CD4-positive, alpha-beta T cell (primary cell): ENCODE results near the gene HS3ST3B1. TPM values are rescaled to one million over a fixed set of nuclear protein-coding genes. Genes with fewer than 3 reads are reported as not detected.
A peak's percentile ranks its signal among the peaks of the same experiment; 100 is the strongest.

ENCODE experiments used
- ATAC-seq: fragments of 200-7000 bp; cut with Tn5 transposase; one replicate; pipeline ENCODE4 v1.10.0; 2022; ENCODE audit warnings: mild to moderate bottlenecking; ENCODE audit not compliant: poor library complexity
- CTCF ChIA-PET: fragments of 350-600 bp; sonication (Branson Sonifier 250); formaldehyde crosslinking; loops from one replicate; lab custom pipeline; 2021; ENCODE audit warnings: antibody characterized with exemption, inconsistent platforms; lab: Charles Lee
- POLR2A ChIA-PET: fragments of 350-600 bp; sonication (Branson Sonifier 250); formaldehyde crosslinking; loops from one replicate; lab custom pipeline; 2021; ENCODE audit warnings: antibody characterized with exemption, inconsistent platforms; lab: Charles Lee
- DNase-seq, 14 experiments: peaks; one replicate each; pipeline ENCODE4 v3.0.0-alpha.2; 2013 to 2020; ENCODE audit warnings: mixed read lengths in 2 of 14
- H3K27ac ChIP-seq, 2 donors: one replicate each; pipeline versions ENCODE4 v1.5.1 to v1.7.0; 2013; ENCODE audit warnings: low read length in 2 of 2, low read depth in 1 of 2, mild to moderate bottlenecking in 1 of 2
- H3K27me3 ChIP-seq, 2 experiments: 1 replicate in 1 of 2; 2 replicates in 1 of 2; pipeline versions ENCODE4 v1.6.1 to v1.7.0; 2013; ENCODE audit warnings: low read length in 2 of 2, control low read depth in 1 of 2, mild to moderate bottlenecking in 1 of 2, moderate library complexity in 1 of 2; ENCODE audit not compliant: insufficient read depth in 2 of 2, control insufficient read depth in 1 of 2
- H3K36me3 ChIP-seq: one replicate; pipeline ENCODE4 v1.6.1; 2013; ENCODE audit warnings: low read length, control low read depth; ENCODE audit not compliant: insufficient read depth
- H3K4me1 ChIP-seq: one replicate; pipeline ENCODE4 v1.6.1; 2013; ENCODE audit warnings: low read length, control low read depth; ENCODE audit not compliant: insufficient read depth
- H3K4me3 ChIP-seq: one replicate; pipeline ENCODE4 v1.5.1; 2013; ENCODE audit warnings: mild to moderate bottlenecking, low read length, moderate library complexity
- H3K9me3 ChIP-seq, 2 experiments: 1 replicate in 1 of 2; 2 replicates in 1 of 2; pipeline versions ENCODE4 v1.6.1 to v1.7.0; 2013; ENCODE audit warnings: low read length in 2 of 2, mild to moderate bottlenecking in 2 of 2, control low read depth in 1 of 2, moderate library complexity in 1 of 2; ENCODE audit not compliant: control insufficient read depth in 1 of 2, insufficient read depth in 1 of 2
- H3K27ac Mint-ChIP-seq: one replicate; pipeline ENCODE4 v1.8.0; 2020; ENCODE audit warnings: mixed read lengths
- H3K27me3 Mint-ChIP-seq: one replicate; pipeline ENCODE4 v1.8.0; 2021; ENCODE audit warnings: mixed read lengths
- H3K36me3 Mint-ChIP-seq: one replicate; pipeline ENCODE4 v1.8.0; 2021; ENCODE audit warnings: low read depth, mixed read lengths
- H3K4me1 Mint-ChIP-seq: one replicate; pipeline ENCODE4 v1.8.0; 2021; ENCODE audit warnings: low read depth, mixed read lengths
- H3K4me3 Mint-ChIP-seq: one replicate; pipeline ENCODE4 v1.8.0; 2020; ENCODE audit warnings: mild to moderate bottlenecking, mixed read lengths
- H3K9me3 Mint-ChIP-seq: one replicate; pipeline ENCODE4 v1.8.0; 2020; ENCODE audit warnings: mixed read lengths
- intact Hi-C, 2 experiments: fragments of 100-400 bp; cut with DNase I in 1 of 2; cut with micrococcal nuclease in 1 of 2; formaldehyde crosslinking; loops; one replicate each; pipeline versions ENCODE4 v1.15.1 to v1.9.0; 2023 to 2025; cut with DNase I, micrococcal nuclease
- total RNA-seq, 174 experiments: library from RNA in 2 of 174; stranded (reverse) in 2 of 174; gene quantifications; one replicate each; pipeline ENCODE4 v1.2.3 and lab custom pipeline; 2021 to 2026
- TF ChIP-seq, protein P1 (sequence below): fragments of 200-600 bp; IDR thresholded peaks from one replicate; pipeline ENCODE4 v1.8.0; 2022; ENCODE audit warnings: antibody characterized with exemption, mild to moderate bottlenecking

The HS3ST3B1 gene
- total RNA-seq, 2 experiments from 2014 or later: 9.3 to 11.5 TPM

DNA sequence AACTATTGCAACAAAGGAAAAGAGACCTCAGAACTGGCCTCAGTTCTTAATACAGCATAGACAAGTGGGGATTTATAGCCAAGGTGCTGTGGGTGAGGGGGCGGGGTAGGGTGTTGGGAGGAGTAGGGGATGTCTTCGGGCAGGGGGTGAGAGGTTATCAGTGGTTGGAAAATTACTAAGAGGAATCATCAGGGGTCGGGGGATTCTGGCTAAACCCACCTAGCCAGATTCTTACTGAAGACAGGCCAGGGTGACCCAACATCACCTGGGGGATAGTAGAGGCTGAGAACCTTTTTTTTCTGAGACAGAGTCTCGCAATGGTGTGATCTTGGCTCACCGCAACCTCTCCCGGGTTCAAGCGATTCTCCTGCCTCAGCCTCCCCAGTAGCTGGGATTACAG is 32.6 kb downstream of the HS3ST3B1 start:
- Histone ChIP-seq H3K9me3 (peaks cover 0 to 3% of the 10 kb centered on the region in 2 experiments), H3K36me3 (no peaks in the 10 kb centered on the region), H3K27me3 (no peaks in the 10 kb centered on the region), H3K4me1 (peaks cover 69% of the 10 kb centered on the region), H3K27ac (no peak overlapping the region), H3K4me3 (no peak overlapping the region)
- TF ChIP-seq, protein P1, sequence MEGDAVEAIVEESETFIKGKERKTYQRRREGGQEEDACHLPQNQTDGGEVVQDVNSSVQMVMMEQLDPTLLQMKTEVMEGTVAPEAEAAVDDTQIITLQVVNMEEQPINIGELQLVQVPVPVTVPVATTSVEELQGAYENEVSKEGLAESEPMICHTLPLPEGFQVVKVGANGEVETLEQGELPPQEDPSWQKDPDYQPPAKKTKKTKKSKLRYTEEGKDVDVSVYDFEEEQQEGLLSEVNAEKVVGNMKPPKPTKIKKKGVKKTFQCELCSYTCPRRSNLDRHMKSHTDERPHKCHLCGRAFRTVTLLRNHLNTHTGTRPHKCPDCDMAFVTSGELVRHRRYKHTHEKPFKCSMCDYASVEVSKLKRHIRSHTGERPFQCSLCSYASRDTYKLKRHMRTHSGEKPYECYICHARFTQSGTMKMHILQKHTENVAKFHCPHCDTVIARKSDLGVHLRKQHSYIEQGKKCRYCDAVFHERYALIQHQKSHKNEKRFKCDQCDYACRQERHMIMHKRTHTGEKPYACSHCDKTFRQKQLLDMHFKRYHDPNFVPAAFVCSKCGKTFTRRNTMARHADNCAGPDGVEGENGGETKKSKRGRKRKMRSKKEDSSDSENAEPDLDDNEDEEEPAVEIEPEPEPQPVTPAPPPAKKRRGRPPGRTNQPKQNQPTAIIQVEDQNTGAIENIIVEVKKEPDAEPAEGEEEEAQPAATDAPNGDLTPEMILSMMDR: no peak
- DNase-seq (no peak), ATAC-seq (no peak)
- no peak overlapping the region for H3K4me3 Mint-ChIP-seq
- peaks cover 9% of the 10 kb centered on the region for H3K36me3 Mint-ChIP-seq
- no peaks in the 10 kb centered on the region for H3K27me3 Mint-ChIP-seq
- intact Hi-C loops: no loop called here
- H3K9me3 Mint-ChIP-seq: no peaks in the 10 kb centered on the region
- CTCF ChIA-PET: no interaction called here
- peak overlapping the region; percentile 78 for H3K27ac Mint-ChIP-seq
- POLR2A ChIA-PET: interaction anchor here (0.8 kb wide), 1 partner anchor 12 kb away, joined by 3 read pairs; no protein-coding TSS in a partner anchor
- H3K4me1 Mint-ChIP-seq: peaks cover 93% of the 10 kb centered on the region

DNA sequence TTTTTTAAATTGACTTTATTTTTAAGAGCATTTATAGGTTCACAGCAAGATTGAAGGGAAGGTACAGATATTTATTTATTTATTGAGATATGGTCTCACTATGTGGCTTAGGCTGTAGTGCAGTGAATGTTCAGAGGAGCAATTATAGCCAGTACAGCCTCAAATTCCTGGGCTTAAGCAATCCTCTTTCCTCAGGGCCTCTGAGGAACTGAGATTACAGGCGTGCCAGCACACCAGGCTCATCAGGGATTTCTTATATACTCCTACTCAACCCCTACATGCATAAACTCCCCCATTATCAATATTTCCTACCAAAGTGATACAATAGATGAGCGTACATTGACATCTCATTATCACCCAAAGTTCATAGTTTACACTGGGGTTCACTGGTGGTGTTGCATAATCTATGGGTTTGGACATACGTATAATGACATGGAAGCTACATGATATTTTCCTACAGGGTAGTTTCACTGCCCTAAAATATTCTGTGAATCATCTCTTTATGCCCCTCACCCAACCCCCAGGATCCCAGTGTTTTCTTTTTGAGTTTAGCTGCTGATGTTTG is 33.5 kb downstream of the HS3ST3B1 start:
- Mint-ChIP-seq H3K36me3 (peaks cover 17% of the 10 kb centered on the region), H3K4me3 (no peak overlapping the region), H3K27me3 (no peaks in the 10 kb centered on the region), H3K27ac (peak overlapping the region; percentile 78), H3K9me3 (no peaks in the 10 kb centered on the region), H3K4me1 (peaks cover 93% of the 10 kb centered on the region)
- peaks cover 73% of the 10 kb centered on the region for H3K4me1 ChIP-seq
- H3K4me3 ChIP-seq: no peak overlapping the region
- ChIA-PET POLR2A (interaction anchor here (0.6 kb wide), 1 partner anchor 16 kb away, joined by 4 read pairs; no protein-coding TSS in a partner anchor), CTCF (no interaction called here)
- ATAC-seq: no peak
- H3K9me3 ChIP-seq: peaks cover 0 to 3% of the 10 kb centered on the region in 2 experiments
- H3K36me3 ChIP-seq: no peaks in the 10 kb centered on the region
- intact Hi-C loops: no loop called here
- H3K27me3 ChIP-seq: no peaks in the 10 kb centered on the region
- no peak for DNase-seq
- TF ChIP-seq, protein P1: no peak
- H3K27ac ChIP-seq: no peak overlapping the region

DNA sequence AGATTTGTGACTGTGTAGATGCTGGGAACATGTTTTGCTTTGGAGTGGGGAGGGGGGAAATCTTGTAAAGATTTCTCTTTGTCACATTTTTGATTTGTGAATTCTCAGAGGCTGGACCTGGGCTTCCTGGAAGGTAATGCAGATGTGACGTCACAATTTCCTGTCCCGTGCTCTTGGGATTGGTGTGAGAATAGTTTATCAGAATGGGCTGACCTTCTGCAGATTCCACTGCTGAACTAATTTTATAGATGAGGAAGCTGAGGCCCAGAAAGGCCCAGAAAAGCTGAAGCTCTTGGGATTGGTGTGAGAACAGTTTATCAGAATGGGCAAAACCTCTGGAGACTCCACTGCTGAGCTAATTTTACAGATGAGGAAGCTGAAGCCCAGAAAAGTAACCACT is 34.0 kb downstream of the HS3ST3B1 start:
- H3K36me3 ChIP-seq: no peaks in the 10 kb centered on the region
- Mint-ChIP-seq H3K27me3 (no peaks in the 10 kb centered on the region), H3K4me3 (no peak overlapping the region), H3K36me3 (peaks cover 22% of the 10 kb centered on the region), H3K27ac (peak overlapping the region; percentile 78), H3K4me1 (peaks cover 93% of the 10 kb centered on the region), H3K9me3 (no peaks in the 10 kb centered on the region)
- no peaks in the 10 kb centered on the region for H3K27me3 ChIP-seq
- TF ChIP-seq, protein P1: no peak
- DNase-seq: peak in 2 of 14 experiments; percentile 22 to 43
- H3K4me3 ChIP-seq: no peak overlapping the region
- ChIA-PET CTCF (no interaction called here), POLR2A (interaction anchor here (0.8 kb wide), 1 partner anchor 11 kb away, joined by 5 read pairs; no protein-coding TSS in a partner anchor)
- no peak overlapping the region for H3K27ac ChIP-seq
- peaks cover 0 to 3% of the 10 kb centered on the region in 2 experiments for H3K9me3 ChIP-seq
- H3K4me1 ChIP-seq: peaks cover 75% of the 10 kb centered on the region
- no peak for ATAC-seq
- intact Hi-C loops: no loop called here
